Activated CD4-positive, alpha-beta T cell treated with anti-CD3 and anti-CD28 coated beads for 4 hours (primary cell): ENCODE measurements around the gene NINJ2.
"Not testable (repeated sequence)": the region's sequence is repeated elsewhere in the genome, so short reads cannot be mapped to it uniquely, and the experiment has no call there.

Experiments used
- DNase-seq, 2 donors: peaks; one replicate each; pipeline ENCODE4 v3.0.0-alpha.2; 2020

Gene NINJ2

DNA sequence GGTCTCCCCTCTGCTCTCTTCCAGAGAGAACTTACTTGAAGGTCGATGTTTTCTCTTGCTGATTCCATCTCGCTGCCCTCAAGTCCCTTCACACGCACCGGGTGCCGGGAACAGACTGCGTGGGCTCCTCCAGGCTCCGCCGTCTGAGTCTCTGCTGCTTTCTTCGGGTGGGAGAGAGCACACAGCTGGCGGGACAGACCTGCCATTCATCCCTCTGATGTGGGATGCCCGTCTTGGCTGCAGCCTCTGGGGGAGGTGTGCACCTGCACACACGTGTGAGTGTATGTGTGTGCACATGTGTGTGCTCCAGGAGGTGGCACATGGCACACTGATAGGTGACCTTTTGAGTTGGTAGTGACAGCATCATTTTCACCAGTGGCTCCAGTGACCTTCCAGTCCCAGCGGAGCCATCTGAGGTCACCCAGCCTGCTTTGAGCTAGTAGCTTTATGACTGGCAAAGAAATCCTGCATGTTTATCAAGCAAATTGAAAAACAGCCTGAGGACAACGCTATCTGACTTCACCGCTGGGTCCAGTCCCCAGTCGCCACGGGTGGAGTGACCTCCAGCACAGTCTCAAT, at the start of gene NINJ2:
TSS of gene NINJ2 (minus strand) at position 153 of the 579 bp plus-strand sequence. CDS start at position 68, 85 bp downstream.
- no peak for DNase-seq

DNA sequence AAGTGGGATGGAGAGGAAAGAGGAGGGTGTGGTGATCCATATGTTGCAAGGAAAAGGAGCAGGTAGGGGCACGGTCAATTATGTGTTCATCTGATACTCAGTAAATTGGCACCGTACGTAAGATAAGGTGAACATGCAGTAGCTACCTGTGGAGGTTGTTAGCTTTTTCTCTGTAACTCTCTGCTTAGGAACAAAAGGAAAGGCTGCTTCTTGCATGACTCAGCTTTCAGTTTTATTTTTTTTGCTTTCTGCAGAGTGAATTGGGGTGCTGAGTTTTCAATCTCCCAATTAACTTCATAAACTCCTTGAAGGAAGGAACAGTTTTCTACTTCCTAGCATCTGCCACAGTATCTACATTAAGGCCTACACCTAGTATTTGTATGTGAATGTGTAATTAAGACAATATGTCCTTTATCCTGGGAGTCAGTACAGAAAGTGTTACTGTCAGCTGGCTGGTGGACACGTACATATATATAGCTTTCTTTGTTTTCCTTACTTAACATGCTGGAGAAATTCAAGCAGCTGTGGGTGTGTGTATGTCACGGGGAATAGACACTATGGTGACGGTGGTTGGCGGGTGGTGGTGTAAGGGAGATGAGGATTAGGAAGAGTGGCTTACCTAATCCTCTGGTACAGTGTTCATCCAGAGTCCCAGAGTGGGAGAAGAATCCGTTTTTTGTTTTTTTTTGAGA, 49.1 kb upstream of the NINJ2 start:
- no peak for DNase-seq

DNA sequence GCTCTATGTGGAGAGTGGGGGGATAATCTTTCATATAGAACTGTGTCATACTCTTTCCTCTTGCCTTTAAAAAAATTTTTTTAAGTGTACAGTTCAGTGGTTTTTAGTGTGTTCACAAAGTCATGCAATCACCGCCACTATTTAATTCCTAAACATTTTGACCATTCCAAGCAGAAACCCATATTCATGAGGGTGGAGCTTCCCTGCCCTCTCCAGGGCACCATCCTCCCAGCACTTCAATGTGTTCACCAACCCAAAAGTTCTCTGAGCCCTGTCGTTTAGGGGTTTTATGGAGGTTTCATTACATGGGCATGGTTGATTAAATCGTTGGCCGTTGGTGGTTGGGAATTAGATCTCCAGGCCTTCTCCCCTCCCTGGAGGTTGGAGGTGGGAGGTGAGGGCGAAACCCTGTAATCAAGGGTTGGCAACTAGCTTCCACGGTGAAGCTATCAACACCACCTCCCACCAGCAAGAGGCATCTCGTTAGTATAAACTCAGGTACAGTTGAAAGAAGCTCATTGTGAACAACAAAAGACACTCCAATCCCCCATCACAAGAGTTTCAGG, 46.3 kb upstream of the NINJ2 start:
- no peak for DNase-seq

DNA sequence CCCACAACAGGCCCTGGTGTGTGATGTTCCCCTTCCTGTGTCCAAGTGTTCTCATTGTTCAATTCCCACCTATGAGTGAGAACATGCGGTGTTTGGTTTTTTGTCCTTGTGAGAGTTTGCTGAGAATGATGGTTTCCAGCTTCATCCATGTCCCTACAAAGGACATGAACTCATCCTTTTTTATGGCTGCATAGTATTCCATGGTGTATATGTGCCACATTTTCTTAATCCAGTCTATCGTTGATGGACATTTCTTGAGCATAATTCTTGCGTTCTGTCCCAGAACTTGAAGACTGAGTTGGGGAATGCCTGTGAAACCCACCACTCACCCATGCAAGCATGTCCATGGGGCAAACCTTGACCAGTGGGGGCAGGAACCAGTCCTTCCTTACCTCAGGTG, 44.8 kb upstream of the NINJ2 start:
- DNase-seq = not testable (repeated sequence)

- no peak for DNase-seq
Observed at GRCh38 chr12:704516-705242, 41.4 kb upstream of the NINJ2 start.

- DNase-seq = no peak
Observed at GRCh38 chr12:701896-702539, 38.8 kb upstream of the NINJ2 start.

GRCh38 chr12:700016-700415, 36.8 kb upstream of the NINJ2 start:
- DNase-seq = no peak

GRCh38 chr12:698222-698621, 35.0 kb upstream of the NINJ2 start:
- not testable (repeated sequence) for DNase-seq

DNA sequence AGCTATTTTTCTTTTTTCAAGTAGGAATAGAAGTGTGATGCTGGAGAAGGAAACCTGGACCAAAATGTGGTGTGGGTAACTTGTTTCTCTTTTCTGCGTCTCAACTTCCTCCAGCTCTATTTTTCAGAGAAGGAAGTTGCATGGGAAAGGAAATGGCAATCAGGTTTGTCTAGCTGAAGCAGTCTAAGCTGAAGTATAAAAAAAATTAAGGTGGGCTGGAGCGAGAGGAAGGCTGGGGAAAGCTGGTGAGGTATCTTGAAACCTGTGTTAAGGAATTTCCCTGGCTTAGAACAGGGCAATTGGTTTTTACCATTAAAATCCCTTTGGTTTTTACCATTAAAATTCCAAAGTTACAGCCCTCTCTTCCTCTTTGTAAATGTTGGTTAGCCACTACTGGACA, 34.2 kb upstream of the NINJ2 start:
- no peak for DNase-seq

DNA sequence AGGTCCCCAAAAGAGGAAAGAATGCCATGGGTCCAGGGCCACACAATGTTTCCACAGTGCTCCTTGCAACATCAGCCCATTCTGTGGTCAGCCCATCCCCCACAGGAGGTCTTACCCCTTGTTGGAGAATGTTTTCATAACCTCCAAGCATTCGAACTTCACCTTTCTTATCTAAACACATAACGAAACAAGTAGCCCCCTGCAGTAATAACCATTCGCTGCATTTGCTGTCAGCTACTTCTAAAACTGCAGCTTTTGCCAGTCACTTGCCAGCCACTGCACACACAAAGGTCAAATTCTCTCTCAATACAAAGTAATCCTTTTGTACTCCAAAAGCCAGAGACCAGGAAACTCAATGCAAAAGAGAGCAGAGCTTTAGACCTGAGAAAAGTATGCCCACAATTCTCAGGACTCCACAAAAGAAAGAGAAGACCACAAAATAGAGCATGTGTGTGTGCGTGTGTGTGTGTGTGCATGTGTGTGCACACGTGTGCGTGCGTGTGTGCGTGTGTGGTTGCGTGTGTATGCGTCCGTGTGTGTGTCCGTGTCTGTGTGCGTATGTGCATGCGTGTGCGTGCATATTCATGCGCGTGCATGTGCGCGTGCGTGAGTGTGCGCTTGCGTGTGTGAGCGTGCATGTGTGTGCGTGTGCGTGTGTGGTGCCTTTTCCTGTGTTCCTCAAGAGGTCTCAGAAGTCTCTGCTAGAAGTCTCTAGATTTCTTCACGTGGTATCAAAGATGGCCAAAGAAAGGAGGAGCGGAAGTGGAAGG, 31.7 kb upstream of the NINJ2 start:
- DNase-seq = no peak

DNA sequence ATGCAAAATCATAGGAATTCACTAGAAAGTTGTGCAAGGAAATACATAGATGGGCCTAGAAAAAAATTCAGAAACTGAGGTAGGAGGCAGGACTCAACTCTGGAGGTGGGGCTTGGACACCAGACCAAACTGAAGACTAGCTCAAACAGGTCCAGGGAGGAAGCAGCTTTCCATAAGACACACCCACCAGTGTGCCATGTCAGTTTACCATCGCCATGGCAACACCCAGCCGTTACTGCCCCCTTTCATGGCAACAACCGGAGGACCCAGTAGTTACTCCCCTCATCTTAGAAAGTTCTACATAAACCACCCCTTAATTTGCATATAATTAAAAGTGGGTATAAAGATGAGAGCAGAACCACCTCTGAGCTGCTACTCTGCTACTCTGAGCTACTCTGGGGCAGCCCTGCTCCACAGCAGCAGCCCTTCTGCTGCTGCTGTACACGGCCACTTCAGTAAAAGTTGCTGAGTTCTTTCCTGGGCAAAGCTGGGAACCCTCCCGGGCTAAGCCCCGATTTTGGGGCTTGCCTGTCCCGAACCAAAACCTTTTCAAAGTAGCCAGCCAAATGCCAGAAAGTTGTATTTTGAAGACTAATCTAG, 30.8 kb upstream of the NINJ2 start:
- no peak for DNase-seq

- no peak for DNase-seq
Observed at GRCh38 chr12:692274-692673, 29.0 kb upstream of the NINJ2 start.

DNA sequence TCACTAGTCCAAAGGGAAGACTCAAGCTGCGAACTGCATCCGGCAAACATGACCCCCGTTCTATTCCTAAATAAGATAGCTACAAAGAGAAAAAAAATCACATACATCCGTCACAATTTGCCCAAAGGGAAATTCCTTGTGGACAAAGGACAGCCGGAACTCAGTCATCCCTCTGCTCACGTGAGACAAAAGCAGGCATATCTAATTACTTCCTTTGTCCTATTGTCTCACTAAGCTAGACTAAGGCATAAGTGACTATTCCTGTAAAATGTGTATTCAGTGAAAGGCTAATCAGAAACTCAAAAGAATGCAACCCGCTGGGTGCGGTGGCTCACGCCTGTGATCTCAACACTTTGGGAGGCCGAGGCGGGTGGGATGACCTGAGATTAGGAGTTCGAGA, 27.2 kb upstream of the NINJ2 start:
- DNase-seq = no peak

- DNase-seq = peak; percentile 70 to 78
Observed at GRCh38 chr12:685388-685787, 22.1 kb upstream of the NINJ2 start.

GRCh38 chr12:684416-684815, 21.2 kb upstream of the NINJ2 start:
- DNase-seq = no peak

DNA sequence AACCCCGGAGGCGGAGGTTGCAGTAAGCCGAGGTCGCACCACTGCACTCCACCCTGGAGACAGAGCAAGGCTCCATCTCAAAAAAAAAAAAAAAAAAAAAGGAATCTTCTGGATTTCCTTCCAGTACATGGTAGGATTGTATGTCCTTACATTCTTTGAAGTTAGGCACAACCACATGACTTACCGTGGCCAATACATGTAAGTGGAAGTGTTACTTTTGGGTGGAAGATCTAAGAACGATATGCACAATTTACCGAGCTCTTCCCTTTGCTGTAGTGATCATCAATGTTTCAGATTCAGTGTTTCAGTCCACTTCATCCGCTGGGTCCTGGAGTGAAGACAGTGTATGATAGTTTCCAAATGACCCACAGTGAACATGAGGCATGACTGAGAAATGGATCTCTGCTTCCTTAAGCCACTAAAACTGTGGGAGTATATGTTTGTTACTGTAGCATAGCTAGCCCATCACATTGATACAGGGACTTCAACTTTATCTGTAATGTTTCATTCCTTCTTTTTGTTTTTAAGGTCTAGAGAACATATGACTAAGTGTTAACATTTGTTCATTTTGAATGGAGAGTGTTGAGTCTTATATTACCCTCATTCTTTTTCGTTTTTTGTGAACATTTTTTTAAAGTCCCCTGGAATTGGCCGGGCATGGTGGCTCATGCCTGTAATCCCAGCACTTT, 18.5 kb upstream of the NINJ2 start:
- DNase-seq = no peak

DNA sequence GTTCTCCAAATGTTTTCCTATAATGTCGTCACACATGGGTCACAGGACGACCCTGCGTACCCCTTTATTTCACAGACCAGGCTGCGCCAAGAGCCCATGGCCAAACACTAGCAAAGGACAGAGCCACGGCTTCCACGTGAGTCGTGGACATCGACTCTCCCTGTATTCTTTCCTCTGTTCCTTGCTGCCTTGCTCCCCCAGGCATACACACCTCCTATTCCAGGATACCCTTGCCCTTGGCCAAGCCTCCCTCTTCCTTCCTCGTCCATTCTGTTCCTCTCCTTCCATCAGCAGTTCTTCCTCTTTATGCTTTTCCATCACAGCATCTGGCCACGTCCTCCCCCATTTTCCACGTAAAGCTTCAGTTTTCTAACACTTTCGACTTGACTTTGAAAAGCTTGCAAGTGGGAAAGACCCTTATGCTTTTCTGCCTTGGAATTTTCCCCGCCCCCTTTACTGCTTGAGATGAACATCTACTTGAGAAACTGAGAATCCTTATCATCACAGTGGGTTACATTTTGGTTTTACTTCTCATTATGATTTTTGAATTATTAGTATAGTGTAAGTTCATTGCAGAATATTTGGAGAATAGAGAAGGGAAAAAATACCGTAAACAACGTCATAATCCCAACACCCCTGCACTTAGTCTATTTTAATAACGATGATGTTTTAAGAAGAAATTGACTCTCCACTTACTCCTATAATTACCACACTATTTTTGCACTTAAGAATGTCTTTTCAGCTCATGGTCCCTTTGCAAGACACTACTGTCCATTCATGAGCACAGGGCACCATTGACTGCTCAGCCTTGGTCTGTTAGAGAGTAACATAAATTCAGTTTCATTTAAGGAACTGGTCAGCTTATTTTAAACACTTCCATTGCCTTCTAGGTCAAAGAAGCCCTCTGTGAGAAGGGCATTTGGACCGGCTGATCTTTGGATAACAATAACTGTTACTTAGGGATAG, 15.8 kb upstream of the NINJ2 start:
- no peak for DNase-seq

DNA sequence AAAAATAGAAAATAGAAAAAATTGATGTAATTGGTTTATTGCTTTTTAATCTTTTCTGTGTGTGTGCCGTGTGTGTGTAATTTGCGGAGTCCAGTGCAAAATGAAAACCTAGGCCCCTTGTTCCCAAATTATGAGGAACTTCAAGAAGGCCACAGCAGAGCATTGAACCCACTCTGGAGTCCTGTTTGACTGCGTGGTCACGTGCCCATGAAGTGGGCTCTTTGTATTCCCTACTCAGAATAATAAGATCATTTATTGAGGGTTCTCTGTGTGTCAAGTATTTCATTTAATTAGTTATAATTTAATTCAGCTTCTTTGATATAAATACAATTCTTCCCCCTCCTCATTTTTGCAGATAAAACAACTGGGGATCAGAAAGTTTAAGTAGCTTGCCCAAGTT, 12.3 kb upstream of the NINJ2 start:
- DNase-seq = no peak

- peak; percentile 58 to 59 for DNase-seq
Observed at GRCh38 chr12:674272-674781, 11.1 kb upstream of the NINJ2 start.

GRCh38 chr12:673849-674248, 10.6 kb upstream of the NINJ2 start:
- DNase-seq = no peak
